HG03442 (cell line): ENCODE results near the gene MMAA.

Experiments
- ATAC-seq: cut with Tn5 transposase; IDR thresholded peaks from one replicate; pipeline ENCODE4 v1.9.1; 2021; ENCODE audit warnings: mild to moderate bottlenecking, moderate library complexity; ENCODE audit not compliant: unreplicated experiment

MMAA gene

GRCh38 chr4:145703850-145704497 lies 84.8 kb downstream of the MMAA start:
- ATAC-seq, result no peak

GRCh38 chr4:145709336-145709735 lies 90.2 kb downstream of the MMAA start:
- peak; percentile 18 for ATAC-seq
